NCI-H510A (cell line): ENCODE data around the gene ZNF438.

Source experiments
- DNase-seq: peaks from one replicate; lab custom pipeline; 2025; lab: John Stamatoyannopoulos, UW

ZNF438 gene

DNA sequence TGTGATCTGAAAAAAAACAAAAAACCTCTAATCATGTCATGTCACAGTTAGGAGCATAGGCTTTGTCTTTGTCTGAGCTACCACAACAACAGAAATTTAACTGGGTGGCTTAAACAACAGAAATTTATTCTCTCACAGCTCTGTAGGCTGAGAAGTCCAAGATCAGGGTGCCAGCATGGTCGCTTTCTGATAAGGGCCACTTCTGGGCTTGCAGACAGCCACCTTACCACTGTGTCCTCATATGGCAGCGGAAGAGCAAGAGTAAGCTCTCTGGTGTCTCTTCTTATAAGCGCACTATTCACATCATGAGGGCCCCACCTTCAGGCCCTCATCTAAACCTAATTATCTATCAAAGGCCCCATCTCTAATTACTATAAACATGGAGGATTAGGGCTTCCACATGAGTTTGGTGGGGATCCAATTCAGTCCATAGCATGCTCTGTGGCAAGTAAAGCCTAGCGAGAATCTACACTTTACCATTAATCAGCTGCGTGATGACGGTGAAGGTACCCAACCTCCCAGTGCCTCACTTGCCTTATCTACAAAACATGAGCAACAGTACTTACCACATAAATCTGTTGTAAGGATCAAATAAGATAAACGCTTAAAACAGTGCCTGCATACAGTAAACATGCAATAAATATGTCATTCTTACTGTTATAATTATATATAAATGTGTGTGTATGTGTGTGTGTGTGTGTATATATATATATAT is 17.3 kb downstream of the ZNF438 start:
- no peak for DNase-seq

DNA sequence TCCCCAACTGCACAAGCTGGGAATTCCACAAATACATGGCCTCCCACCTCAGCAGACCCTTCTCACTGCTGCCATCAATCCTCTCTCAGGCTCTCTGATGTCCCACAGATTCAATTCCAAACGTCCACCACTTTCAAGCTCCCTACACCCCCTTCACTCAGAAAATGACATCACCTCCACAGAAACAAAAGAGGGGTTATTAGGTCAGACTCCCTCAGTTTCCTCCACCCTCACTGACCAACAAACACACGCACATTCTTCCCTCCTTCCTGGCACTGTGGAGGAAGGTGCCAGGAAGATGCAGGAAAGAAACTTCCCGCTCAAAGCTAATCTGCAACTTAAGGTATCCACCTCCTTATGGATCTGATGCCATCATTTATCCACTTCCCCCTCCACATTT is 18.3 kb downstream of the ZNF438 start:
- DNase-seq, result no peak

DNA sequence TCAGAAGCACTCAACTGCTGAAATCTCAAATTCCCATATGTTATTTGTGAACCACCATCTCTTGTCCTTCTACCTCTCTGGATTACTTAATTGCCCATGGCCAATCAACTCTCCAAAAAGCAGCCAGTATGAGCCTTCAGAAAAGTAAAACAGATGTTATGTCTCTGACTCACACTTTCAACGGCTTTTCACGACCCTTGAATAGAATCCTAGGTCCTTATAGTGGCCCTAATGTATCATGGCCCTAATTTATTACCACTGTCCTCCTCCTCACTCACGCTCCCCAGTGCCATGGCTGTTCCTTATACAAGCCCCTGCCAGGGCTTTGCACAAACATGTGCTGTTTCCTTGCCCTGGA is 20.0 kb downstream of the ZNF438 start:
- DNase-seq, result no peak

DNA sequence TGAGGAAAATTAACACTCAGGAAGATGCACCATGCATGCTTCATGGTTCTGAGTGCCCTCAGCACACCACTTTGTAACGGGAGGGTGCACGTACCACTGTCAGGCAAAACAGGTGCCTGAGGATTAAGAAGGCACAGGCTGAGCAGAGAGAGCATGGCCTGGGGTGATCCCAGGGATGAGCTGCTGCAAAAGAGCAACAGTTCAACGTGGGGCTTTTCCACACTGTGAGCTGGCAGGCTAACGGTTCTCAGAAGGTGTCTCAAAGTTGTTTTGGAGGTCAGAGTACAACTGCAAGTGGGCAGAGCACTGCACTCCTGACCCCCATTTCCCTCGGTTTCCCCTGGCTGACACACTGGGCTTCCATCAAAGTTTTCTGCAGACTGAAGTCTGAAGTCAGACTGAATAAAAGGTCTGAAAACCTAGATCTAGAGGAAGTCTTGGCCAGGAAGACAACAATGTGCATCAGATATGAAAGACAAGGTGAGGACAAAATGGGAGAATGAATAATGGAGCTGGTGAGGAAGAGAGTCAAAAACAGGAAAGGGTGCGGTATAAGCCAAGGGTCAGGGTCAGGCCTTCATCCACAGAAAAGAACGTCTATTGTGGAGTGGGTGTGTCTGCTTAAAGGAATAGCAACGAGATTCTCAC is 20.5 kb downstream of the ZNF438 start:
- DNase-seq, result no peak

DNA sequence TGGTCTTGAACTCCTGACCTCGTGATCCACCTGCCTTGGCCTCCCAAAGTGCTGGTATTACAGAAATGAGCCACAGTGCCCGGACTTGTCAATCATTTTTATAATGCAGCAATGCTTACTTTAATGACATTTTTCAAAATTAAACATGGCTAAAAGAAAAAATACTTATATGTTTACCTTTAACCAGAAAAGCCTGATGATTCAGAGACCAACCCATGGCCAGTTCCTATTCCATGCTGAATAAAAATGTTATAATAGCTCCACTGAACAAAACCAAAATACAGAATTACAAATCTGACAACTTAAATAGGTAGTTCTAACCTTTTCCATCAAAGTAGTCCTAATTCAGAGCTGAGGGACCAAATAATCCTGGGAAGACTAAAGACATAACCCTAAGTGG is 21.6 kb downstream of the ZNF438 start:
- DNase-seq, result no peak

DNA sequence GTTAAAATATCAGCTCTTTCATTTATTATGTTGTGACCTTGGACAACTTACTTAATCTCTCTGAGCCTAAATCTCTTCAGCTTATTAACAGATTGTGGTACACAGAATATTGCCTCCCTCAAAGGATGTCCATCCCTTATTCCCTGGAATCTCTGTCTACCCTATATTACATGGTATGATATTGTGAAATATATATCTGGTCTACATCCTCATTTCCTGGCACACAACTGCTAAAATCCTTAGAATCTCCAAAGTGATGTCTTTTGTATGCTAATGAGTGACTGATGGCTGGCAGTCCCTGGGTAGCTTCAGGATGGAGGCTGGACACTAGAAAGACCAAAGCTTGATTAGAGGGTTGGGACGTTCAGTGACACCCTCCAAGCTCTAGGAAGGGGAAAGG is 25.8 kb downstream of the ZNF438 start:
- DNase-seq, result no peak

DNA sequence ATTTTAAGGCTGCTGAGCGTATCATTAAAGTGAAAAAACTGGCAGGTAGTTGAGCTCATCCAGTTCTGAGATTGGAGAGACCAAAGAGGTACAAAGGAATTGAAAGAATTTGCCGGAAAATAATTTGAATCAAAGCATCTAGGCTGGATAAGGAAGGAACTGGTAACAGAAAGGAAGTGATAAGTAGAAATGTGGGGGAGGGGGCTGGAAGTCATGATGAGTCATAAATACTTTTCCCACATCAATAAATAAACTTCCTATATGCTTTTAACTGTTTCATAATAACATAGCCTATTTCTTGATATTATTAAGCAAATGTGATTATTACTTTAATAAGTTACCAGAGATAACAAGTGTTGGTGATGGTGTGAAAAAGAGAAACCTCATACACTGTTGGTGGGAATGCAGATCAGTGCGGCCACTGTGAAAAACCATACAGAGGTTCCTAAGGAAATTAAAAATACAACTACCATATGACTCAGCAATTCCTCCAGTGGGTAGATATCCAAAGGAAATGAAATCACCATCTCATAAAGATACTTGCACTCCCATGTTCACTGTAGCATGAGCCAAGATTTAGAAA is 27.0 kb downstream of the ZNF438 start:
- DNase-seq, result no peak

DNA sequence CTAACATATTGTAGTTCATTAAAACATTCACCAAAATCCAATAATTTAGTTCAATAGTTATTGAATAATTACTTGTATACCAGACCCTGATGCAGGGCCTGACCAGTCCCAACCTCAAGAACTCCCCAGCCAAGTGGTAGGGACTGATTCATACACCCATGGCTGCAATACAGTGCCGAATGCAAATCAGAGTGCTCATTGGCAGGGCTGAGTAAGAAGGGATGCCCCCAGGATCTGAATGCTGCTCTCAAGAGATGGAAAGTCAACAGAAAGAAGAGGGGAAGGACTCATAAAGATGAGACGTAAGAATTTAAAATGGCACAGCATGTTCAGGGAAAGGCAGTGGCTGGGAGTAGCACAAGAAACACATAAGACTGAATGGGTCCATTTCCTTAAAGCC is 29.9 kb downstream of the ZNF438 start:
- no peak for DNase-seq

DNA sequence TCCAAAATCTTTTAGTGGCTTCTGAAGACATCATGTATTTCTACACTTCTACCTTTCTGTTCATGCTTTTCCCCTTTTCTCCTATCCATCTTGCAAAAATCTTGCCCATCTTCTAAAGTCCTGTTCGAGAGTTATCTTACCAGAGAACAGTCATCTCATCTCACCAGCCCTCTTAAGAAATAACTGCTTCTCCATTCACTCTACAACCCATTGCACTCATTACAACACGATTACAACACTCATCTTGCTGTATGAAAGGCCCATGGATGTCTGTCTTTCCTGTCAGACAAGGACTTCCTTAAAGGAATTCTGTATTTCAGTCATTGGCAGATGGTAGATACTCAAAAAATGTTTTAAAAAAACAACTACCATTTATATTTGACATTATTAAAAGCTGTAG is 30.8 kb downstream of the ZNF438 start:
- DNase-seq, result no peak

DNA sequence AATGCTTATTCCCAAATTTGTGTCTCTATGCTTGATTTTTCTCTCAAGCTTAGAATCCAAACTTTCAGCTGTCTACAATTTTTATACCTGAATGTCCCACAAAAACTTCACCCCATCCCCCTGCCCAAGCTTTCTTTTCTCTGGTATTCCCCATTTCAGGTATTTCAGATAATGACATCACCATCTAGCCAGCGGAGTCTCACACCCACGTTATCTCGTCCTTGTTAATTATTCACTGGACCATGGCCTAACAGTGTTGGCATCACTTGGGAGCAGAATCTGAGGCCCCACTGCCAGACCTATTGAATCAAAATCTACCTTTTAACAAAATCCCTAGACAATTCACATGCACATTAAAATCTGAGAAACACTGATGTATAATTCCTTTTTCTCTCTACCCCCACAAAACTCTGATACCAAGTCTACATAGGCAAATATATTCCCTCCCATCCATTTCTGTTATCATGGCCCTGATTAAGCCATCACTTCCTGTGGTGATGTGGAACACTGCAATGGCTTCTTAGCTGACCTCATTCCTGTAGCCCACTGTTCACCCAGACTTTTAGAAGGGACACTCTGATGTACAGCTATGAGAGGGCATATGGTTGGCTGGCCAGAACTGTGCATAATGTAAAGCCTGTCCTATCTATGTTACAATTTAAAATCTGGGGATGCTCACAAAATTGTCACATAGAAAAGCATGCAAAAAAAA is 31.4 kb downstream of the ZNF438 start:
- DNase-seq, result no peak

DNA sequence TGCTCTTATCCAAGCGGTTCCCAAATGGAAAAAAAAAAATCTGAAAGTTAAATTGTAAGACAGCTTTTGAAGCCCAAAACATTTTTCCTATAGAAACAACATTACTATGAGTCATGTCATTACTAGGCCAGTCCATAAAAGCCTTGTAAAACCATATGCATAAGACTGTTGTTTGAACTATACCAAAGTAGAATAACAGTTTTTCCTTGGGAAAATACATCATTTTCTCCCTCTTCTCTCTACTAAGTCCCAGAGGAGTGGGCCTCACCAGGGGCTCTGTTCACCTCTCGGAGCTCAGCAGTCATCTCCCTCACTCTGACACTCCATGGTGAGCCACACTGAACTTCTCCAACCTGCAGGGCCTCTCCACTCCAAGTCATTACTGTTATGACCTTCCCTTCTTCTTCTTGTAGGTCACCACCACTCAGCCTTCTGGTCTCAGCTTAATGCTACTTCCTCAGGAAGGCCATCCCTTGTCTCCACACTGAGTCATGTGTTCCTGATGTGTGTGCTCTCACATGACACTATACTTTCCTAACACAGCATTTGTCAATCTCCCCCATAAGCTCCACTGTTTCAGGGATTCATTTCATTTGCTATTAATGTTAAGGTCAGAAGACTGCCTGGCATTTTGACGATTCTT is 32.5 kb downstream of the ZNF438 start:
- DNase-seq, result no peak

DNA sequence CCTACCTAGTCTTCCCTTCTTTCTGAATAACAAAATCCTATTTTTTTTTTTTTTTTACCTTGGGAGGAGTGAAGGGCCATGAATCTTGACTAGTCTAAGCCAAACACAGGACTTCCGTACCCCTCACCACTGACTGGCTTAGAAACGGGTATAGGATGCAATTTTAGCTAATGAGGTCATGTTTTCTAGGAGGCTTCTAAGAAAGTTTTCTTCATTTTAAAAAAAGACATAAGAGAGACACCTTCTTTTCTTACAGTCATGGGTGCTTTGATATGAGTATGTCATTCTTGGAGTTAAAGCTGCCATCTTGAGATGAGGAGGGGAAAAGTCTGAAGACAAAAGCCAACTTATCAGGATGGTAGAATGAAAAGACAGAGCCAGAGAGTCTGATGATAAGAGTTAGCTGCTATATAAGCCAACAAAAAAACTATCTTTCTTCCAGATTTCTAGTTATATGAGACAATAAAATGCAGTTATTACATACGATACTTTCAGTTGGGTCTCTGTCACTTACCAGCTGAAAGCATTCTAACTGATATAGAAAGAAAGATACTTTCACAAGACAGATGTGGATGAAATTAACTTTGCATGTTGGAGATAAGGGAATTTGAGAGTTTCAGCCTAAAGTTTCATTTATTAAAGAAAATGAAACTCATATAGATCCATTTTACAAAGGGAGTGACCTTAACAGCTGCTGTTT is 34.0 kb downstream of the ZNF438 start:
- no peak for DNase-seq

DNA sequence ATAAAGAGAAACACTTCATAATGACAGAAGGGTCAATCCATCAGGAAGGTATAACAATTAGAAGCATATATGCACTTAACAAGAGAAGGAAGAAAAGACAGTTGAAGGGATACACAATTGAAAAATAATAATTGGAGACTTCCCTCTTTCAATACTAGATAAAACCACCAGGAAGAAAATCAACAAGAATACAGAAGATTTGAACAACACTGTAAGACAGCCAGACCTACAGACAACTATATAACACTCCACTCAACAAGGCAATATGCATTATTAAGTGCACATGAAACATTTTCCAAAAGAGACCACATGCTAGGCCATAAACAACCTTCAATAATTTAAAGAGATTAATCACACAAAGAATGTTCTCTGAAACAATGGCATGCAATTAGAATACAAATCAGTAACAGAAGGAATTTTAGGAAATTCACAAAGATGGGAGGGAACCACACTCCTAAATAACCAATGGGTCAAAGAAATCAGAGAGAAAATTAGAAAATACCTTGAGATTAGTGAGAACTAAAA is 35.1 kb downstream of the ZNF438 start:
- DNase-seq, result no peak

DNA sequence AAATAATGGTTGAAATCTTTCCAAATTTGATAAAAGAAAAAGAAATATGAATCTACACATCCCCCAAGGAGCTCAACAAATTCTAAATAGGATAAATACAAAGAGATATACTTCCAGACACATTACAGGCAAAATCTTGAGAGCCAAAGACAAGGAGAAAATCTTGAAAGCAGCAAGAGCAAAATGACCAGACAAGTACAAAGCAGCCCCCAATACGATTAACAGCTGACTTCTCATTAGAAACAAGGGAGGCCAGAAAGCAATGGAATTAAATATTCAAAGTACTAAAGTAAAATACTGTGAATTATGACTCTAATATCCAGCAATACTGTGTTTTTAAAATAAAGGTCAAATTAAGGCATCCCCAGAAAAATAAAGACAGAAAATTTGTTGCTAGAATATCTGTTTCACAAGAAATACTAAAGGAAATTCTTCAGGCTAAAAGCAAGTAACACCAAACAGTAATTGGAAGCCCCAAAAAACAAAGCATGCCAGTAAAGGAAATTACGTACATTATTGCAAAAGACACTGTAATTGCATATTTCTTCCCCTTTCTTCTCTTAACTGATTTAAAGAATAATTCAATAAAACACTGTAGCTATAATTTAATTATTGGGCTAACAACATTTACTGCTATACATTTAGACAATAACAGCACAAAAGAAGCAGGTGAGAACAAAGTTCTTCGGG is 36.4 kb downstream of the ZNF438 start:
- no peak for DNase-seq

DNA sequence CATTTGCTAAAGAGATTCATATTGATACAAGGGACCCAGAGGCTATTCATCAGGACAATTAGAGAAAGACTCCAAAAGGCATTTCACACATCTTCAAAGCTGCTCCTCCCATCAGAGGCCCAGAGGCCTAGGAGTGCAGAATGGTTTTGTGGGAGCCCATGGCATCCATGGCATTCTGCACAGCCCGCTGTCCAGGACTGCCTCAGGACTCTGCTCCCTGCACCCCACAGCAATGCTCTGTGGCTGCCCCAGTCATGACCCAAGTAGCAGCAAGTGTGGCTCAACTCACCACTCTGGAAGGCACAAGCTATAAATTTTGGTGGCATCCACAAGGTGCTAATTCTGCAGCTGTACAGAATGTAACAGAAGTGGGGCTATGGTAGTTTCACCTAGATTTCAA is 38.5 kb downstream of the ZNF438 start:
- no peak for DNase-seq

DNA sequence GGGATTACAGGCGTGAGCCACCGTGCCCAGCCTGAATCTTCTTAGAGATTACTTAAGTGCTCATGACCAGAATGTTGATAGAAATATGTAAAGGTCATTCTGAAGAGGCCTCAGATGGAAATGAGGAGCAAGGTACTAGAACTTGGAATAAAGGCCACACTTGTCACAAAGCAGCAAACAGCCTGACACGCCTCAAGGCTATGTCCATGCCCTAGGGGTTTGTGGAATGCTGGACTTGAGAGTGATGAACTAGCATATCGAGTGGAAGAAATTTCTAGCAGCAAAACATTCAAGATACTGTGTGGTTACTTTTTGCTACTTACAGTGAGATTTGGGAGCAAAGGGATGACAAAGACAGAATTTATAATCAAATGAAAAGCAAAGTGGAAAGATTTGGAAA is 39.0 kb downstream of the ZNF438 start:
- DNase-seq, result no peak

DNA sequence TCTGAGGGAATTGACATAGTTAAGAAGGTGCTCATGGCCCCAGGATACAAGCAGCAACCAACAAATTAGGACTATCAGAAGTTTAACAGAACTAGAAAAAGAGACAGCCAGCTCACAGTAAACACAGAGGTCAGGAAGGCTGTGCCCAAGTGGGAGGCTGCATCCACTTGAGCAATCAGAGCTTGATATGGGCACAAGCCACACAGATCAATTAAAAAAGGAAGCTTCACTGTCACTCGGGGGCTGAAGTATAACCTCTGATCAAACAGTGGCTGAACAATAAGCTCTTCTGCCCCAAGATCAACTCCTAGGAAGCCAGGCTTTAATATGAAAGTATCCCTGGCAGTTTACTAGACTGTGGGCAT is 40.0 kb downstream of the ZNF438 start:
- no peak for DNase-seq

DNA sequence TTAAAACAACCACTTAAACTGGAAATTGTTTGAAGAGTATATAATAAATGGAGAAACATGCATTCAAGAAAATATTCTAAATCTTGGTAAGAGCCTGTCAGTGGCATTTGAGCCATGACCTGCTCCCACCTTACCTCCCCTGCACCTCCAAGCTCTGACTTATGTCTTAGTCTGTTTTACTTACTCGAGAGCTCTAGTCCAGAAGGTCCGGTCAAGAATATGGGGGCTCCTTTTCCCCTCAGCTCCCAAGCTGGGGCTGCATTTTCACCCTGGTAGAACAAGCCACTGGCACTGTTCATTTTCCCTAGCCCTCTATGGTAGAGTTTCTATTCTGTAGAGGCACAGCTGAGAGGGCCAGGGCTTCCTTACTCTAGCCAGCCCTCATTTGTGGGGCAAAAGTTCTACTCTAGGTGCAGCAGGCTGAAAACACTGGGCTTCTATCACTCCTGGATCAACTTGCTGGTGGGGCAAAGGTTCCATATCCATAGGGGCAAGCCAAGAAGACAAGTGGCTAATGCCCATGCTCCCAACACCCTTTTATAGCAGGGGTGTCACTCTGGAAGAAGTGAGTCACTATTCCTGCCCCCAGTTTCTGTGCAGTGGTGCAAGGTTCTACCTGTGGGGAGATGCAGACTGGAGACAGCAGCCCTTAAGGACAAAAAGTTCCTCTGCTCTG is 40.6 kb downstream of the ZNF438 start:
- no peak for DNase-seq

DNA sequence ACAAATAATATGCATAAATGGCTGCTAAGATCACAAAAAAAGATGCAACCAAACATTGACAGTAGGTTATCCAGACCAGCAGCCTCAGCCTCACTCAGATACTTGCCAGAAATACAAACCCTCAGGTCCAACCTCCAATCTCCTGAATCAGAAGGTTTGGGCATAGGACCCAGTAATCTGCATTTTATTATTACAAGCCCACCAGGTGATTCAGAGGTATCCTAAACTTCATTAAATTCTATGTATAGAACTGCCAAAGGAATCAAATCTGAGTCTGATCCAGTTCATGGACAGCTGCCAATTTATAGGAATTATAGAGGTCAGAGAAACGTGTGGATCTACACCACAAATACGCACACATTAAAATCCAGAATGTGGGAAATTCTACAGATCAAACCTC is 41.3 kb downstream of the ZNF438 start:
- no peak for DNase-seq

DNA sequence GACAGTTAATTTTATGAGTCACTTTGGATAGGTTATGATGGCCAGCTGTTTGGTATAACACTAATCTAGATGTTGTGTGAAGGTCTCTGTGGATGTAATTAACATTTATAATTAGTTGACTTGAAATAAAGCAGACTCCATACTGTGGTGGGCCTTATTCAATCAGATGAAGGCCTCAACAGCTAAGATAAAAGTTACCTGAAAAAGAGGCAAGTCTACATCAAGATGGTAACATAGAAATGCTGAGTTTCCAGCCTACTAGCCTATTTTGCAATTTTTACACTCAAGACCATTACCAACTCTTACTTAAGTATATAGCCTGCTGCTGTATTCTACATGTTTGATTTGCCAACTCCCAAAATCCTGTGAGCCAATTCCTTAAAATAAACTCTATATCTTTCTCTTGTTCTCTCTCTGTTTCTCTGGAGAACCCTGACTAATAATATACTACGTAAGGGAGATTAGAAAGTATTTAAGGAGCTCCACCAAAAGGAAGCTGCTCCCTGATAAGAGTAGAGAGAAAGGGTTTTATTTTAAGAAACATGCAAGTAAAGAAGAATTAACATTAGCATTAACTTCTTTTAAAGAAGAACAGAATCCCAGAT is 42.7 kb downstream of the ZNF438 start:
- no peak for DNase-seq
